PC-3 (cell line): Measurements from ENCODE around the gene SLC2A9. TPM values are rescaled to one million over a fixed set of nuclear protein-coding genes. Genes with fewer than 3 reads are reported as not detected.

ENCODE experiments used
- ATAC-seq: fragments of 200-7000 bp; cut with Tn5 transposase; 2 replicates; pipeline ENCODE4 v1.9.1; 2020; ENCODE audit warnings: mild to moderate bottlenecking, moderate library complexity
- BruUV-seq: library from RNA; stranded (reverse); fragments of 400-500 nt; replicated peaks from 2 replicates; lab custom pipeline; 2021; lab: Mats Ljungman, UMichigan
- CTCF ChIA-PET: fragments of 300-600 bp; sonication (Branson Sonifier 250); formaldehyde crosslinking; loops from one replicate; lab custom pipeline; 2022; ENCODE audit warnings: antibody characterized with exemption; lab: Charles Lee
- POLR2A ChIA-PET: fragments of 300-600 bp; sonication (Branson Sonifier 250); formaldehyde crosslinking; loops from one replicate; lab custom pipeline; 2022; ENCODE audit warnings: antibody characterized with exemption; ENCODE audit not compliant: unreplicated experiment; lab: Charles Lee
- DNase-seq: peaks from one replicate; pipeline ENCODE4 v3.0.0-alpha.2; 2015
- H2AFZ ChIP-seq: fragments of 300-600 bp; sonication (generic); 2 replicates; pipeline ENCODE4 v1.6.0; 2016; ENCODE audit warnings: antibody characterized with exemption, low read length
- H3F3A ChIP-seq: fragments of 300-600 bp; sonication (generic); one replicate; pipeline ENCODE4 v1.6.0; 2017; ENCODE audit warnings: antibody characterized with exemption, low read length, control low read depth, mild to moderate bottlenecking; ENCODE audit not compliant: unreplicated experiment
- H3K27ac ChIP-seq: fragments of 300-600 bp; sonication (generic); 2 replicates; pipeline ENCODE4 v1.5.1; 2016; ENCODE audit warnings: mild to moderate bottlenecking, low read length
- H3K27me3 ChIP-seq: fragments of 300-600 bp; sonication (generic); 2 replicates; pipeline ENCODE4 v1.6.1; 2016; ENCODE audit warnings: low read length, mixed read lengths
- H3K36me3 ChIP-seq: fragments of 300-600 bp; sonication (generic); 2 replicates; pipeline ENCODE4 v1.6.1; 2016; ENCODE audit warnings: low read depth, mixed run types, low read length, mixed read lengths
- H3K4me1 ChIP-seq: fragments of 300-600 bp; sonication (generic); 2 replicates; pipeline ENCODE4 v1.5.1; 2016; ENCODE audit warnings: low read length; ENCODE audit not compliant: insufficient read depth
- H3K4me2 ChIP-seq: fragments of 300-600 bp; sonication (generic); 2 replicates; pipeline ENCODE4 v1.6.0; 2016; ENCODE audit warnings: low read length
- H3K4me3 ChIP-seq: fragments of 300-600 bp; sonication (generic); 2 replicates; pipeline ENCODE4 v1.5.1; 2016; ENCODE audit warnings: mild to moderate bottlenecking, low read length, mixed read lengths
- H3K79me2 ChIP-seq: fragments of 300-600 bp; sonication (generic); 2 replicates; pipeline ENCODE4 v1.6.1; 2017; ENCODE audit warnings: low read length, mixed read lengths
- H3K9ac ChIP-seq: fragments of 300-600 bp; sonication (generic); 2 replicates; pipeline ENCODE4 v1.6.0; 2016; ENCODE audit warnings: mild to moderate bottlenecking, low read length
- H3K9me2 ChIP-seq: fragments of 300-600 bp; sonication (generic); replicated peaks from 2 replicates; pipeline ENCODE4 v1.6.1; 2016; ENCODE audit warnings: mixed run types, low read length, mixed read lengths
- H3K9me3 ChIP-seq: fragments of 300-600 bp; sonication (generic); 2 replicates; pipeline ENCODE4 v1.6.1; 2016; ENCODE audit warnings: low read length, mixed read lengths
- H4K20me1 ChIP-seq: fragments of 300-600 bp; sonication (generic); 2 replicates; pipeline ENCODE4 v1.6.1; 2016; ENCODE audit warnings: low read length, mixed read lengths
- CTCF ChIP-seq: fragments of 300-600 bp; sonication (generic); conservative IDR thresholded peaks from 2 replicates; pipeline ENCODE4 v1.5.1; 2017; ENCODE audit warnings: antibody characterized with exemption, low read depth, mild to moderate bottlenecking, low read length
- EZH2 ChIP-seq: fragments of 300-600 bp; sonication (generic); IDR thresholded peaks from one replicate; pipeline ENCODE4 v1.6.1; 2017; ENCODE audit warnings: antibody characterized with exemption, mild to moderate bottlenecking, low read length; ENCODE audit not compliant: unreplicated experiment
- EZH2phosphoT487 ChIP-seq: fragments of 300-600 bp; sonication (generic); IDR thresholded peaks from 2 replicates; pipeline ENCODE4 v1.6.1; 2018; ENCODE audit warnings: mild to moderate bottlenecking, antibody characterized with exemption, low read length, borderline replicate concordance
- intact Hi-C: fragments of 100-400 bp; cut with micrococcal nuclease; formaldehyde crosslinking; loops from 2 replicates; pipeline ENCODE4 v1.9.0; 2023
- total RNA-seq: library from RNA; depleted of rRNA; stranded (reverse); fragments of >200 nt; gene quantifications from 2 replicates; pipeline ENCODE4 v1.2.3, GENCODE V29; 2014

The SLC2A9 gene
- total RNA-seq, 1 experiment from 2014 or later, result 0.11 TPM

- Histone ChIP-seq H3K36me3 (no peaks in the 10 kb centered on the region), H3K27ac (peak overlapping the region; percentile 34), H3K4me2 (peak overlapping the region; percentile 31; the same call in 1 of the 2 replicates), H3K9me3 (no peaks in the 10 kb centered on the region), H3K27me3 (no peaks in the 10 kb centered on the region), H3K79me2 (no peaks in the 10 kb centered on the region), H3K9ac (no peak overlapping the region), H3K4me1 (peaks cover 15% of the 10 kb centered on the region), H3K4me3 (no peak overlapping the region), H3K9me2 (no peaks in the 10 kb centered on the region), H3F3A (no peaks in the 10 kb centered on the region), H4K20me1 (no peaks in the 10 kb centered on the region), H2AFZ (no peak overlapping the region)
- POLR2A ChIA-PET, result no interaction called here
- intact Hi-C loops, result loop anchor here (5.0 kb wide), 1 partner anchor 63 kb away; no protein-coding TSS in a partner anchor
- no TSS peak for BruUV-seq
- DNase-seq (peak; percentile 60), ATAC-seq (peak; percentile 69)
- no peak for TF ChIP-seq EZH2
- TF ChIP-seq EZH2phosphoT487, result no peak
- no peak for TF ChIP-seq CTCF
- CTCF ChIA-PET, result interaction anchor here (1.0 kb wide), 1 partner anchor 62 kb away, joined by 3 read pairs; no protein-coding TSS in a partner anchor
These were observed 76.6 kb downstream of the SLC2A9 start for GRCh38 chr4:9944431-9945425.

GRCh38 chr4:9943761-9944160 lies 77.5 kb downstream of the SLC2A9 start:
- Histone ChIP-seq H3K9ac (no peak overlapping the region), H3K27me3 (no peaks in the 10 kb centered on the region), H3K4me2 (no peak overlapping the region), H3F3A (no peaks in the 10 kb centered on the region), H3K36me3 (no peaks in the 10 kb centered on the region), H3K79me2 (no peaks in the 10 kb centered on the region), H3K4me1 (peaks cover 15% of the 10 kb centered on the region), H3K4me3 (no peak overlapping the region), H3K27ac (no peak overlapping the region), H3K9me3 (no peaks in the 10 kb centered on the region), H3K9me2 (no peaks in the 10 kb centered on the region), H4K20me1 (no peaks in the 10 kb centered on the region), H2AFZ (no peak overlapping the region)
- ChIA-PET POLR2A (no interaction called here), CTCF (no interaction called here)
- intact Hi-C loops, result loop anchor here (5.0 kb wide), 1 partner anchor 64 kb away; no protein-coding TSS in a partner anchor
- no peak for TF ChIP-seq EZH2
- TF ChIP-seq CTCF, result no peak
- no peak for TF ChIP-seq EZH2phosphoT487
- ATAC-seq, result no peak
- BruUV-seq, result no TSS peak
- no peak for DNase-seq
